HG03108 (cell line): Measurements from ENCODE around the gene SERPINB11.
"Not testable (repeated sequence)": the region's sequence is repeated elsewhere in the genome, so short reads cannot be mapped to it uniquely, and the experiment has no call there.

Experiments
- ATAC-seq: cut with Tn5 transposase; IDR thresholded peaks from one replicate; pipeline ENCODE4 v1.9.1; 2021; ENCODE audit warnings: moderate library complexity; ENCODE audit not compliant: unreplicated experiment

SERPINB11 gene

GRCh38 chr18:63702660-63703059 lies at the start of gene SERPINB11:
TSS of gene SERPINB11 (plus strand) at chr18:63702960. CDS start at chr18:63710194, 7,234 bp downstream.
- no peak for ATAC-seq

GRCh38 chr18:63658920-63659319 lies 43.8 kb upstream of the SERPINB11 start:
- not testable (repeated sequence) for ATAC-seq

- not testable (repeated sequence) for ATAC-seq
These were observed 41.0 kb upstream of the SERPINB11 start, which contains the start of gene SERPINB3 for GRCh38 chr18:63661750-63662149. TSS of gene SERPINB3 (minus strand) at chr18:63661893. CDS start at chr18:63661216, 677 bp downstream.

- ATAC-seq: no peak
These were observed 38.2 kb upstream of the SERPINB11 start for GRCh38 chr18:63664571-63664970.

- peak; percentile 64 for ATAC-seq
These were observed 26.0 kb upstream of the SERPINB11 start for GRCh38 chr18:63676526-63677323.

- ATAC-seq: no peak
These were observed 25.1 kb upstream of the SERPINB11 start for GRCh38 chr18:63677500-63678225.

GRCh38 chr18:63679820-63680606 lies 22.7 kb upstream of the SERPINB11 start:
- ATAC-seq: no peak

GRCh38 chr18:63681449-63682340 lies 21.1 kb upstream of the SERPINB11 start:
- no peak for ATAC-seq

- ATAC-seq: no peak
These were observed 19.6 kb upstream of the SERPINB11 start for GRCh38 chr18:63683152-63683551.

- no peak for ATAC-seq
These were observed 18.9 kb upstream of the SERPINB11 start for GRCh38 chr18:63683890-63684289.

GRCh38 chr18:63684718-63685117 lies 18.0 kb upstream of the SERPINB11 start:
- no peak for ATAC-seq

GRCh38 chr18:63686871-63687270 lies 15.9 kb upstream of the SERPINB11 start:
- ATAC-seq: no peak

GRCh38 chr18:63689064-63689463 lies 13.7 kb upstream of the SERPINB11 start:
- no peak for ATAC-seq

GRCh38 chr18:63697097-63697660 lies 5.6 kb upstream of the SERPINB11 start:
- ATAC-seq: no peak

- no peak for ATAC-seq
These were observed 2.3 kb upstream of the SERPINB11 start for GRCh38 chr18:63700501-63700900.

- ATAC-seq: no peak
These were observed 808 bp upstream of the SERPINB11 start for GRCh38 chr18:63701952-63702351.

GRCh38 chr18:63705401-63705800 lies 2.6 kb downstream of the SERPINB11 start:
- ATAC-seq: no peak

- no peak for ATAC-seq
These were observed 5.1 kb downstream of the SERPINB11 start for GRCh38 chr18:63707816-63708215.

- no peak for ATAC-seq
These were observed 5.9 kb downstream of the SERPINB11 start for GRCh38 chr18:63708650-63709049.
